ENCODE results near the gene GRIK2. TPM values are rescaled to one million over a fixed set of nuclear protein-coding genes. Genes with fewer than 3 reads are reported as not detected.

GRIK2 gene
- total RNA-seq, 4 donors from 2014 or later: 2.0 to 4.0 (median 2.0) TPM; not detected in 1

DNA sequence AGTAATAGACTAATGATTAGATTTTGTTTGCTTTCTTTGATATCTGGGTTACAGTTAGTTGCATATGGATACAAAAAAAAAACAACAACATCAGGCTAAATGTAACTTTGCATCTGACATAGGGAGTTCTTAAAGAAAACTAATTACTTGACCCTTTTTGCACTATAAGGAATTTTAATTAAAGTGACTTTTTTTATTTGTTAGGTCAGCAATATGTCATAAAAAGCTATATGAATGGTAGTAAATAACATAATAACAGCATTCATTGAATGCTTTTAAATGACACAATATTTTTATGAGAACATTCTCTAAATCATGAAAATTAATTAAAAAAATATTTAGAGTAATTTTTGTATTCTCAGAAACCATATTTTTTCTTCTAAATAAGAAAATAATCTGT, 183.6 kb downstream of the GRIK2 start:
- no peak overlapping the region for H3K27ac ChIP-seq
- no peaks in the 10 kb centered on the region for H3K4me1 ChIP-seq
- DNase-seq: no peak
- TF ChIP-seq POLR2AphosphoS5 (IDR thresholded peaks at IDR 0.05) (no peak), POLR2A (IDR thresholded peaks at IDR 0.05) (no peak), EP300 (IDR thresholded peaks at IDR 0.05; ENCODE audit: low read depth) (no peak)
- TF ChIP-seq, protein P1, sequence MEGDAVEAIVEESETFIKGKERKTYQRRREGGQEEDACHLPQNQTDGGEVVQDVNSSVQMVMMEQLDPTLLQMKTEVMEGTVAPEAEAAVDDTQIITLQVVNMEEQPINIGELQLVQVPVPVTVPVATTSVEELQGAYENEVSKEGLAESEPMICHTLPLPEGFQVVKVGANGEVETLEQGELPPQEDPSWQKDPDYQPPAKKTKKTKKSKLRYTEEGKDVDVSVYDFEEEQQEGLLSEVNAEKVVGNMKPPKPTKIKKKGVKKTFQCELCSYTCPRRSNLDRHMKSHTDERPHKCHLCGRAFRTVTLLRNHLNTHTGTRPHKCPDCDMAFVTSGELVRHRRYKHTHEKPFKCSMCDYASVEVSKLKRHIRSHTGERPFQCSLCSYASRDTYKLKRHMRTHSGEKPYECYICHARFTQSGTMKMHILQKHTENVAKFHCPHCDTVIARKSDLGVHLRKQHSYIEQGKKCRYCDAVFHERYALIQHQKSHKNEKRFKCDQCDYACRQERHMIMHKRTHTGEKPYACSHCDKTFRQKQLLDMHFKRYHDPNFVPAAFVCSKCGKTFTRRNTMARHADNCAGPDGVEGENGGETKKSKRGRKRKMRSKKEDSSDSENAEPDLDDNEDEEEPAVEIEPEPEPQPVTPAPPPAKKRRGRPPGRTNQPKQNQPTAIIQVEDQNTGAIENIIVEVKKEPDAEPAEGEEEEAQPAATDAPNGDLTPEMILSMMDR (IDR thresholded peaks at IDR 0.05): no peak
- no peaks in the 10 kb centered on the region for H3K9me3 ChIP-seq
- intact Hi-C loops (cut with DNase I; ENCODE audit: low total_unique reads) (no loop called here), in situ Hi-C loops (cut with MboI; ENCODE audit: low pct_ligation_motif_present in 1 of 4, low pct_unique_long_range_greater_than_20kb in 1 of 4, low sequenced_read_pairs in 3 of 4) (no loop called here)
- no peaks in the 10 kb centered on the region for H3K36me3 ChIP-seq
- no peak overlapping the region for H3K4me3 ChIP-seq
- no peaks in the 10 kb centered on the region for H3K27me3 ChIP-seq

DNA sequence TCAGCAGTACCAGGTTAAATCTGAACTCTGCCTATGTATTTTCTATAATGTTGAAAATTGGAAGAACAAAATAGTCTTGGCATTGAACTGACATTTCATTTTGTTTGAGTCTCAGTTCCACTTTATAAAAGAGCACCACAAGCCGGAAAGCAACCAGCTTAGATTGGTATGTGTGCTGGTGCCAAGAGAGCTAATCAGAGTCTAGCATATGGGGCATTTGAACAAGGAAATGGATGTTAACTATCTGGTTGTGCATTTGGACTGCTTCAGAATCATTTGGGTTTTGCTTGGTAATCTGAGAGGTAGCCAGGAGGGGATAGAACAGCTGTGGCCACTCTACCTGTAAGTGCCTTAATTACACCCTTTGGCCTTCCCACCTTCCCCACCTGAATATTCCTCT, 184.8 kb downstream of the GRIK2 start:
- in situ Hi-C loops (cut with MboI; ENCODE audit: low pct_ligation_motif_present in 1 of 4, low pct_unique_long_range_greater_than_20kb in 1 of 4, low sequenced_read_pairs in 3 of 4): no loop called here
- WGBS, 2 donors (ENCODE audit: low coverage in 1 of 2): 73 to 75% methylated on average over 1 of the region's 1 CpG
- Histone ChIP-seq H3K27me3 (no peaks in the 10 kb centered on the region), H3K27ac (no peak overlapping the region), H3K36me3 (no peaks in the 10 kb centered on the region), H3K4me3 (no peak overlapping the region), H3K4me1 (no peaks in the 10 kb centered on the region), H3K9me3 (no peaks in the 10 kb centered on the region)
- intact Hi-C loops (cut with DNase I; ENCODE audit: low total_unique reads): no loop called here
- DNase-seq: no peak
- TF ChIP-seq, protein P1 (IDR thresholded peaks at IDR 0.05): no peak
- no peak for TF ChIP-seq POLR2A (IDR thresholded peaks at IDR 0.05)

DNA sequence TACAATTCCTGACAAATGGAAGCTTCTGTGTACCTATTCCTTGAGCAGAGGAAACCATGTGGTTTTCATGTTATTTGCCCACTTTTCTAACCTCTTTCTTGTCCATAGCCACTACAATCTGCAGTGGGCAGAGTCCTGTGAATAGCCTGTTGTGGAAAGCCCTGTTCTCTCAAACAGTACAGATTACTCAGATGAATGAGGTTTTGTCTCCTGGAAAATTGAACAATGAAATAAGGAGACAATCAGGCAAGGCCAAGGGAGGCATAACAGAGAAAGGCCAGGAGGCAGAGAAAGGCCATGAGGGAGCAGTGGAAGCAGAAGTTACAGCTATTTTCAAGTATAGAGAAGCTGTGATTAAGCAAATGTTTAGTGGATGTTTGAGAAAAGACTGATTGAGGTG, 189.3 kb downstream of the GRIK2 start:
- no peaks in the 10 kb centered on the region for H3K9me3 ChIP-seq
- H3K27ac ChIP-seq: no peak overlapping the region
- no peaks in the 10 kb centered on the region for H3K36me3 ChIP-seq
- H3K4me1 ChIP-seq: no peaks in the 10 kb centered on the region
- intact Hi-C loops (cut with DNase I; ENCODE audit: low total_unique reads): no loop called here
- DNase-seq: no peak
- H3K4me3 ChIP-seq: no peak overlapping the region
- H3K27me3 ChIP-seq: no peaks in the 10 kb centered on the region
- TF ChIP-seq POLR2A (IDR thresholded peaks at IDR 0.05) (no peak), EP300 (IDR thresholded peaks at IDR 0.05; ENCODE audit: low read depth) (no peak), POLR2AphosphoS5 (IDR thresholded peaks at IDR 0.05) (no peak)
- TF ChIP-seq, protein P1 (IDR thresholded peaks at IDR 0.05): no peak
- in situ Hi-C loops (cut with MboI; ENCODE audit: low pct_ligation_motif_present in 1 of 4, low pct_unique_long_range_greater_than_20kb in 1 of 4, low sequenced_read_pairs in 3 of 4): no loop called here

DNA sequence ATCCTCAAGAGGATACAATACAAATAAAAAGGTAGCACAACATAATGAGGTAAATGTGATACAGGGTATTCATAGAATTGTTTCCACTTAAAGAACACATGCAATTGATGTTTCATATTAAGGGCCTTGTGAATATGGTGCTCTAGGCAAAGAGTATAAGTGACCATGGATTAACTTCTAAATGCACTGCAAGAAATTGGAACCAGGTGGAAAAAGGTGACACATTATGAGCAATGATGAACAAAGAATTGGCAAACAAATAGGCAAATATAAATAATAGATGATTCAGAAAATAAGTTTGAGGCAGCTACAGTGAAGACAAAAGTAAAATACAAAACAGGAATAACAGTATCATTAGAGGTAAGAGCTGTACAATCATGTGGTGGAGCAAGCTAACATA, 192.0 kb downstream of the GRIK2 start:
- TF ChIP-seq, protein P1 (IDR thresholded peaks at IDR 0.05): no peak
- no peak for TF ChIP-seq POLR2A (IDR thresholded peaks at IDR 0.05)
- no peak for TF ChIP-seq EP300 (IDR thresholded peaks at IDR 0.05; ENCODE audit: low read depth)
- no peak for TF ChIP-seq POLR2AphosphoS5 (IDR thresholded peaks at IDR 0.05)
- no peak overlapping the region for H3K4me3 ChIP-seq
- H3K4me1 ChIP-seq: no peaks in the 10 kb centered on the region
- H3K9me3 ChIP-seq: no peaks in the 10 kb centered on the region
- H3K27me3 ChIP-seq: no peaks in the 10 kb centered on the region
- no peak overlapping the region for H3K27ac ChIP-seq
- in situ Hi-C loops (cut with MboI; ENCODE audit: low pct_ligation_motif_present in 1 of 4, low pct_unique_long_range_greater_than_20kb in 1 of 4, low sequenced_read_pairs in 3 of 4): no loop called here
- intact Hi-C loops (cut with DNase I; ENCODE audit: low total_unique reads): no loop called here
- no peak for DNase-seq
- no peaks in the 10 kb centered on the region for H3K36me3 ChIP-seq
